Parathyroid adenoma (tissue), 2 donors: ENCODE measurements around the gene HPX.

Experiments
- H2AFZ ChIP-seq: fragments of 300-600 bp; sonication (generic); one replicate; pipeline ENCODE4 v1.7.0; 2017; ENCODE audit warnings: antibody characterized with exemption, mild to moderate bottlenecking
- H3K27ac ChIP-seq: fragments of 300-600 bp; sonication (generic); one replicate; pipeline ENCODE4 v1.7.0; 2017
- H3K27me3 ChIP-seq: fragments of 300-600 bp; sonication (generic); one replicate; pipeline ENCODE4 v1.7.0; 2017; ENCODE audit warnings: low read length; ENCODE audit not compliant: control insufficient read depth, insufficient read depth
- H3K36me3 ChIP-seq: fragments of 300-600 bp; sonication (generic); one replicate; pipeline ENCODE4 v1.7.0; 2017; ENCODE audit warnings: low read length; ENCODE audit not compliant: control insufficient read depth, insufficient read depth
- H3K4me1 ChIP-seq: fragments of 300-600 bp; sonication (generic); one replicate; pipeline ENCODE4 v1.7.0; 2017; ENCODE audit warnings: control low read depth
- H3K4me2 ChIP-seq: fragments of 300-600 bp; sonication (generic); one replicate; pipeline ENCODE4 v1.7.0; 2017; ENCODE audit warnings: low read length
- H3K4me3 ChIP-seq: fragments of 300-600 bp; sonication (generic); one replicate; pipeline ENCODE4 v1.7.0; 2017; ENCODE audit warnings: low read depth, low read length
- H3K79me2 ChIP-seq: fragments of 300-600 bp; sonication (generic); one replicate; pipeline ENCODE4 v1.7.0; 2017; ENCODE audit warnings: control low read depth
- H3K9ac ChIP-seq: fragments of 300-600 bp; sonication (generic); one replicate; pipeline ENCODE4 v1.7.0; 2017; ENCODE audit warnings: mild to moderate bottlenecking
- H3K9me3 ChIP-seq: fragments of 300-600 bp; sonication (generic); one replicate; pipeline ENCODE4 v1.7.0; 2017; ENCODE audit warnings: low read length; ENCODE audit not compliant: control insufficient read depth
- CTCF ChIP-seq: fragments of 300-600 bp; sonication (generic); IDR thresholded peaks from one replicate; pipeline ENCODE4 v1.7.0; 2017; ENCODE audit warnings: antibody characterized with exemption, mild to moderate bottlenecking
- donor health status: primary hyperparathyroidism.

The HPX gene

GRCh38 chr11:6469599-6469998 is 28.8 kb upstream of the HPX start:
- no peak overlapping the region for H3K9ac ChIP-seq
- no peaks in the 10 kb centered on the region for H3K79me2 ChIP-seq
- H2AFZ ChIP-seq: no peak overlapping the region
- H3K27ac ChIP-seq: no peak overlapping the region
- H3K4me3 ChIP-seq: no peak overlapping the region
- no peaks in the 10 kb centered on the region for H3K36me3 ChIP-seq
- H3K9me3 ChIP-seq: no peaks in the 10 kb centered on the region
- H3K27me3 ChIP-seq: no peaks in the 10 kb centered on the region
- peaks cover 2% of the 10 kb centered on the region for H3K4me1 ChIP-seq
- no peak for TF ChIP-seq CTCF
- H3K4me2 ChIP-seq: no peak overlapping the region

- Histone ChIP-seq H3K4me1 (peaks cover 2% of the 10 kb centered on the region), H3K36me3 (no peaks in the 10 kb centered on the region), H3K27me3 (no peaks in the 10 kb centered on the region), H3K4me3 (no peak overlapping the region), H2AFZ (no peak overlapping the region), H3K9me3 (no peaks in the 10 kb centered on the region), H3K79me2 (no peaks in the 10 kb centered on the region), H3K9ac (no peak overlapping the region), H3K27ac (no peak overlapping the region), H3K4me2 (no peak overlapping the region)
- no peak for TF ChIP-seq CTCF
These were observed 28.1 kb upstream of the HPX start for GRCh38 chr11:6468712-6469495.

DNA sequence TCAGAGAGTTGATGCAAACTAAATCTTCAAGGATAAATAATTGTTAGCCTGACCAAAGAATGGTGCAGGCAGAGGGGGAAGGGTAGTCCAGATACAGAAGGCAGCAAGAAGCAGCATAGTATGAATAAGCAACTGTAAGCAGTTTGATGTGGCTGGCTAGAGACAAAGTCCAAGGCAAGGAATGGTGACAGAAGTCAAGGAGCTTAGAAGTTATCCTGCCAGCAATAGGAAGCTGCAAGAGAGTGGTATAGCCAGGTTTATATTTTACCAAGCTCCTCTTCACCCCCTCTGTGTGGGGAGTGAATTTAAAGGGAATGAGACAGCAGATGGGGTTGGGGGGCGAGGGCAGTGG is 18.3 kb upstream of the HPX start:
- no peaks in the 10 kb centered on the region for H3K79me2 ChIP-seq
- no peak overlapping the region for H3K4me3 ChIP-seq
- TF ChIP-seq CTCF: no peak
- H3K27me3 ChIP-seq: no peaks in the 10 kb centered on the region
- no peak overlapping the region for H3K9ac ChIP-seq
- H2AFZ ChIP-seq: no peak overlapping the region
- no peaks in the 10 kb centered on the region for H3K4me1 ChIP-seq
- H3K36me3 ChIP-seq: no peaks in the 10 kb centered on the region
- H3K27ac ChIP-seq: no peak overlapping the region
- no peaks in the 10 kb centered on the region for H3K9me3 ChIP-seq
- no peak overlapping the region for H3K4me2 ChIP-seq

GRCh38 chr11:6458352-6459098 is 17.7 kb upstream of the HPX start:
- Histone ChIP-seq H3K4me2 (no peak overlapping the region), H3K4me1 (no peaks in the 10 kb centered on the region), H3K9me3 (no peaks in the 10 kb centered on the region), H3K79me2 (no peaks in the 10 kb centered on the region), H3K36me3 (no peaks in the 10 kb centered on the region), H3K27ac (no peak overlapping the region), H3K9ac (no peak overlapping the region), H3K27me3 (no peaks in the 10 kb centered on the region), H2AFZ (no peak overlapping the region), H3K4me3 (no peak overlapping the region)
- no peak for TF ChIP-seq CTCF
